A673 (cell line): ENCODE measurements around the gene CLMP. TPM values are rescaled to one million over a fixed set of nuclear protein-coding genes. Genes with fewer than 3 reads are reported as not detected.

Source experiments
- BruUV-seq: library from RNA; stranded (reverse); fragments of 400-500 nt; replicated peaks from 2 replicates; lab custom pipeline; 2021; lab: Mats Ljungman, UMichigan
- CTCF ChIA-PET: fragments of 300-600 bp; sonication (Branson Sonifier 250); formaldehyde crosslinking; loops from one replicate; lab custom pipeline; 2022; ENCODE audit warnings: antibody characterized with exemption; lab: Charles Lee
- POLR2A ChIA-PET: fragments of 300-600 bp; sonication (Branson Sonifier 250); formaldehyde crosslinking; loops from one replicate; lab custom pipeline; 2022; ENCODE audit warnings: antibody characterized with exemption; ENCODE audit not compliant: low non-redundant PET; lab: Charles Lee
- DNase-seq: peaks from one replicate; pipeline ENCODE4 v3.0.0-alpha.2; 2015; ENCODE audit warnings: low spot score
- H3K27ac ChIP-seq: fragments of 200-600 bp; sonication (generic); 2 replicates; pipeline ENCODE4 v1.5.1; 2016; ENCODE audit warnings: mixed run types, low read depth, mild to moderate bottlenecking, mixed read lengths, antibody characterized with exemption, low read length; ENCODE audit not compliant: poor library complexity, severe bottlenecking
- H3K27me3 ChIP-seq: fragments of 200-600 bp; sonication (generic); replicated peaks from 2 replicates; pipeline ENCODE4 v1.6.1; 2017; ENCODE audit warnings: mixed run types, low read depth, mild to moderate bottlenecking, mixed read lengths, antibody characterized with exemption, low read length; ENCODE audit not compliant: insufficient read depth, poor library complexity
- H3K36me3 ChIP-seq: fragments of 200-600 bp; sonication (generic); 2 replicates; pipeline ENCODE4 v1.6.1; 2016; ENCODE audit warnings: mixed run types, mild to moderate bottlenecking, mixed read lengths, antibody characterized with exemption, low read length; ENCODE audit not compliant: insufficient read depth, poor library complexity, severe bottlenecking
- H3K4me1 ChIP-seq: fragments of 200-600 bp; sonication (generic); 2 replicates; pipeline ENCODE4 v1.6.1; 2017; ENCODE audit warnings: mixed run types, mild to moderate bottlenecking, mixed read lengths, antibody characterized with exemption, low read length; ENCODE audit not compliant: insufficient read depth, poor library complexity, severe bottlenecking
- H3K4me3 ChIP-seq: fragments of 200-600 bp; sonication (generic); 2 replicates; pipeline ENCODE4 v1.5.1; 2016; ENCODE audit warnings: low read depth, mixed run types, mild to moderate bottlenecking, mixed read lengths, low read length; ENCODE audit not compliant: poor library complexity, severe bottlenecking
- H3K9me3 ChIP-seq: fragments of 200-600 bp; sonication (generic); 2 replicates; pipeline ENCODE4 v1.6.1; 2016; ENCODE audit warnings: mixed run types, low read depth, mild to moderate bottlenecking, mixed read lengths, antibody characterized with exemption, low read length; ENCODE audit not compliant: poor library complexity, severe bottlenecking
- CTCF ChIP-seq: fragments of 300-800, 200-600 bp; sonication (generic); conservative IDR thresholded peaks from 2 replicates; pipeline ENCODE4 v1.5.1; 2017; ENCODE audit warnings: low read depth, mild to moderate bottlenecking, antibody characterized with exemption, low read length, moderate library complexity, mixed read lengths
- EZH2 ChIP-seq: fragments of 200-600 bp; sonication (generic); IDR thresholded peaks from 2 replicates; pipeline ENCODE4 v1.6.1; 2017; ENCODE audit warnings: borderline replicate concordance, low read depth, mild to moderate bottlenecking, mixed read lengths, antibody characterized with exemption, low read length; ENCODE audit not compliant: poor library complexity, severe bottlenecking
- intact Hi-C: fragments of 100-400 bp; cut with micrococcal nuclease; formaldehyde crosslinking; loops from one replicate; pipeline ENCODE4 v1.10.0; 2022; ENCODE audit not compliant: unreplicated experiment
- total RNA-seq: library from RNA; stranded (reverse); gene quantifications from 2 replicates; pipeline ENCODE4 v1.2.3, GENCODE V29; 2021

CLMP gene
- total RNA-seq, 1 experiment from 2014 or later = 62.6 TPM

- no peak overlapping the region for H3K4me3 ChIP-seq
- no peak for DNase-seq
- intact Hi-C loops = no loop called here
- no peaks in the 10 kb centered on the region for H3K36me3 ChIP-seq
- CTCF ChIA-PET = no interaction called here
- BruUV-seq = no TSS peak
- POLR2A ChIA-PET = interaction anchor here (0.7 kb wide), 1 partner anchor 1907 kb away, joined by 4 read pairs; the partner anchor contains the start of gene CCDC15
- H3K9me3 ChIP-seq = no peaks in the 10 kb centered on the region
- H3K27me3 ChIP-seq = no peaks in the 10 kb centered on the region
- H3K27ac ChIP-seq = no peak overlapping the region
- TF ChIP-seq CTCF = no peak
- no peak for TF ChIP-seq EZH2
- H3K4me1 ChIP-seq = no peaks in the 10 kb centered on the region
These were observed 148.4 kb downstream of the CLMP start for GRCh38 chr11:123046473-123047259.

GRCh38 chr11:123045101-123045500, 149.9 kb downstream of the CLMP start:
- TF ChIP-seq CTCF (no peak), EZH2 (no peak)
- Histone ChIP-seq H3K4me1 (no peaks in the 10 kb centered on the region), H3K9me3 (no peaks in the 10 kb centered on the region), H3K27me3 (no peaks in the 10 kb centered on the region), H3K4me3 (no peak overlapping the region), H3K27ac (no peak overlapping the region), H3K36me3 (no peaks in the 10 kb centered on the region)
- ChIA-PET CTCF (interaction anchor here (0.6 kb wide), 1 partner anchor 203 kb away, joined by 5 read pairs; no protein-coding TSS in a partner anchor), POLR2A (no interaction called here)
- DNase-seq = no peak
- intact Hi-C loops = no loop called here
- no TSS peak for BruUV-seq

GRCh38 chr11:123041185-123041584, 153.9 kb downstream of the CLMP start:
- ChIA-PET CTCF (no interaction called here), POLR2A (no interaction called here)
- Histone ChIP-seq H3K4me1 (no peaks in the 10 kb centered on the region), H3K36me3 (no peaks in the 10 kb centered on the region), H3K4me3 (no peak overlapping the region), H3K9me3 (no peaks in the 10 kb centered on the region), H3K27me3 (no peaks in the 10 kb centered on the region), H3K27ac (no peak overlapping the region)
- no TSS peak for BruUV-seq
- intact Hi-C loops = no loop called here
- no peak for DNase-seq
- TF ChIP-seq CTCF (no peak), EZH2 (no peak)
